Neural progenitor cell (in vitro differentiated cells): Measurements from ENCODE around the gene EXOC4. TPM values are rescaled to one million over a fixed set of nuclear protein-coding genes. Genes with fewer than 3 reads are reported as not detected.

Experiments
- DNase-seq: peaks from one replicate; pipeline ENCODE4 v3.0.0-alpha.2; 2016; ENCODE audit warnings: low spot score
- H2AFZ ChIP-seq: fragments of 200-600 bp; sonication (generic); replicated peaks from 2 replicates; pipeline ENCODE4 v1.6.1; 2016; ENCODE audit warnings: antibody characterized with exemption
- H3F3A ChIP-seq: fragments of 200-600 bp; sonication (generic); 2 replicates; pipeline ENCODE4 v1.6.1; 2016; ENCODE audit warnings: antibody characterized with exemption, low read depth
- H3K27ac ChIP-seq: fragments of 200-600 bp; sonication (generic); 2 replicates; pipeline ENCODE4 v1.5.1; 2016; ENCODE audit warnings: mild to moderate bottlenecking
- H3K27me3 ChIP-seq: fragments of 200-600 bp; sonication (generic); 2 replicates; pipeline ENCODE4 v1.6.1; 2016; ENCODE audit warnings: mild to moderate bottlenecking, moderate library complexity
- H3K36me3 ChIP-seq: fragments of 200-600 bp; sonication (generic); 2 replicates; pipeline ENCODE4 v1.5.1; 2016
- H3K4me1 ChIP-seq: fragments of 200-600 bp; sonication (generic); 2 replicates; pipeline ENCODE4 v1.6.1; 2016; ENCODE audit warnings: mixed run types
- H3K4me2 ChIP-seq: fragments of 200-600 bp; sonication (generic); 2 replicates; pipeline ENCODE4 v1.6.1; 2016
- H3K4me3 ChIP-seq: fragments of 200-600 bp; sonication (generic); 2 replicates; pipeline ENCODE4 v1.5.1; 2016
- H3K79me2 ChIP-seq: fragments of 200-600 bp; sonication (generic); 2 replicates; pipeline ENCODE4 v1.6.1; 2016; ENCODE audit warnings: low read depth
- H3K9ac ChIP-seq: fragments of 200-600 bp; sonication (generic); 2 replicates; pipeline ENCODE4 v1.6.1; 2016
- H3K9me3 ChIP-seq: fragments of 200-600 bp; sonication (generic); 2 replicates; pipeline ENCODE4 v1.5.1; 2016; ENCODE audit warnings: low read depth
- H4K20me1 ChIP-seq: fragments of 200-600 bp; sonication (generic); 2 replicates; pipeline ENCODE4 v1.6.1; 2016; ENCODE audit warnings: low read depth
- H3K27ac Mint-ChIP-seq: 3 replicates; pipeline ENCODE4 v1.8.0; 2021; ENCODE audit warnings: mixed read lengths
- H3K27me3 Mint-ChIP-seq: 2 replicates; pipeline ENCODE4 v1.8.0; 2022; ENCODE audit warnings: low read depth, mild to moderate bottlenecking, inconsistent platforms, moderate library complexity, mixed read lengths; ENCODE audit not compliant: insufficient read depth
- H3K36me3 Mint-ChIP-seq: 3 replicates; pipeline ENCODE4 v1.8.0; 2021; ENCODE audit warnings: mixed read lengths
- H3K4me1 Mint-ChIP-seq: 3 replicates; pipeline ENCODE4 v1.8.0; 2021; ENCODE audit warnings: mixed read lengths
- H3K4me3 Mint-ChIP-seq: 3 replicates; pipeline ENCODE4 v1.8.0; 2021; ENCODE audit warnings: mild to moderate bottlenecking, moderate library complexity, mixed read lengths
- H3K9me3 Mint-ChIP-seq: 3 replicates; pipeline ENCODE4 v1.8.0; 2020; ENCODE audit warnings: mixed read lengths
- EZH2 ChIP-seq: fragments of 200-600 bp; sonication (generic); IDR thresholded peaks from 2 replicates; pipeline ENCODE4 v1.6.1; 2017; ENCODE audit warnings: antibody characterized with exemption, mild to moderate bottlenecking, moderate library complexity
- EZH2phosphoT487 ChIP-seq: fragments of 200-600 bp; sonication (generic); IDR thresholded peaks from 2 replicates; pipeline ENCODE4 v1.6.1; 2017; ENCODE audit warnings: antibody characterized with exemption
- total RNA-seq: library from RNA; depleted of rRNA; stranded (reverse); fragments of >200 nt; gene quantifications from 2 replicates; pipeline ENCODE4 v1.2.3, GENCODE V29; 2015; ENCODE audit warnings: low replicate concordance
- TF ChIP-seq, protein P1 (sequence below): fragments of 200-600 bp; sonication (generic); IDR thresholded peaks from 2 replicates; pipeline ENCODE4 v1.5.1; 2017; ENCODE audit warnings: antibody characterized with exemption, mild to moderate bottlenecking

Gene EXOC4
- total RNA-seq, 1 donor from 2014 or later: 129 TPM

DNA sequence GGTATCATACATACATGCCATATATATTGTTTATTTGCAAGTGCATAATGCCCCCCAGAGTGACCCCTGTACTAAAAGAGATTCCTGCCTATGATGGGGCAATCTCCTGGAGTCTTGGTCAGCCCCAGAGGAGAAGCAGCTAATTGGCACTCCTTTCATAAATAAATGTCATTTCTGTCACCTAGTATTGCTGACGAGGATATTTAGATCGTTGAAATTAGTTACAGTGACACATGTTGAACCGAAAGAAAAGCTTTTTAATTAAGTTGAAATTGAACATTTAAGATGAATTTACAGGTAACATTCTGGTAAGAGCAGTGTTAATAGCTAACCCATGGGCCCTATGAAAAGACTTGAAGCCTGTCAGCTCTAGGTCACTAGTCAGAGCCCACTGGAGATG is 663.7 kb downstream of the EXOC4 start:
- peaks cover 2% of the 10 kb centered on the region for H3K27me3 Mint-ChIP-seq

DNA sequence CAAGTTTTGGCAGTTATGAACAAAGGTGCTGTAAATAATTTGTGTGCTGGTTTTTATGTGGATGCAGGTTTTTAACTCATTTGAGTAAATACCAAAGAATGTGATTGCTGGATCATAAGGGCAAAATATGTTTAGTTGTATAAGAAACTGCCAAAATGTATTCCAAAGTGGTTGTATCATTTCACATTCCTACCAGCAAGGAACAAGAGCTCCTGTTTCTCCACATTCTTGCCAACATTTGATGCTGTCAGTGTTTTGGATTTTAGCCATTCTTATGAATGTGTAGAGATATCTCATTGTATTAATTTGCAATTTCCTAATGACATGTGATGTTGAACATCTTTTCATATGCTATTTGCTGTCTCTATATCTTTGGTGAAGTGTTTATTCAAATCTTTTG is 666.9 kb downstream of the EXOC4 start:
- TF ChIP-seq, protein P1, sequence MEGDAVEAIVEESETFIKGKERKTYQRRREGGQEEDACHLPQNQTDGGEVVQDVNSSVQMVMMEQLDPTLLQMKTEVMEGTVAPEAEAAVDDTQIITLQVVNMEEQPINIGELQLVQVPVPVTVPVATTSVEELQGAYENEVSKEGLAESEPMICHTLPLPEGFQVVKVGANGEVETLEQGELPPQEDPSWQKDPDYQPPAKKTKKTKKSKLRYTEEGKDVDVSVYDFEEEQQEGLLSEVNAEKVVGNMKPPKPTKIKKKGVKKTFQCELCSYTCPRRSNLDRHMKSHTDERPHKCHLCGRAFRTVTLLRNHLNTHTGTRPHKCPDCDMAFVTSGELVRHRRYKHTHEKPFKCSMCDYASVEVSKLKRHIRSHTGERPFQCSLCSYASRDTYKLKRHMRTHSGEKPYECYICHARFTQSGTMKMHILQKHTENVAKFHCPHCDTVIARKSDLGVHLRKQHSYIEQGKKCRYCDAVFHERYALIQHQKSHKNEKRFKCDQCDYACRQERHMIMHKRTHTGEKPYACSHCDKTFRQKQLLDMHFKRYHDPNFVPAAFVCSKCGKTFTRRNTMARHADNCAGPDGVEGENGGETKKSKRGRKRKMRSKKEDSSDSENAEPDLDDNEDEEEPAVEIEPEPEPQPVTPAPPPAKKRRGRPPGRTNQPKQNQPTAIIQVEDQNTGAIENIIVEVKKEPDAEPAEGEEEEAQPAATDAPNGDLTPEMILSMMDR: no peak
- no peak for TF ChIP-seq EZH2
- no peak for TF ChIP-seq EZH2phosphoT487
- Histone ChIP-seq H3K4me2 (no peak overlapping the region), H3K9me3 (peaks cover 4% of the 10 kb centered on the region), H3K9ac (no peak overlapping the region), H3K27me3 (no peaks in the 10 kb centered on the region), H2AFZ (no peak overlapping the region), H3K36me3 (no peaks in the 10 kb centered on the region), H3K27ac (no peak overlapping the region), H3K79me2 (no peaks in the 10 kb centered on the region), H3K4me3 (no peak overlapping the region), H3K4me1 (no peaks in the 10 kb centered on the region), H3F3A (no peaks in the 10 kb centered on the region), H4K20me1 (no peaks in the 10 kb centered on the region)
- no peak overlapping the region for H3K4me3 Mint-ChIP-seq
- H3K27me3 Mint-ChIP-seq: peaks cover 2% of the 10 kb centered on the region
- no peak overlapping the region for H3K27ac Mint-ChIP-seq
- H3K9me3 Mint-ChIP-seq: peaks cover 17% of the 10 kb centered on the region
- DNase-seq: no peak
- H3K36me3 Mint-ChIP-seq: peaks cover 22% of the 10 kb centered on the region
- H3K4me1 Mint-ChIP-seq: no peaks in the 10 kb centered on the region

More for the DNA sequence above, 663.7 kb downstream of the EXOC4 start:
- no peak for DNase-seq
- H3K4me3 Mint-ChIP-seq: no peak overlapping the region
- no peaks in the 10 kb centered on the region for H3F3A ChIP-seq
- H3K36me3 ChIP-seq: no peaks in the 10 kb centered on the region
- H3K36me3 Mint-ChIP-seq: peaks cover 19% of the 10 kb centered on the region
- peaks cover 11% of the 10 kb centered on the region for H3K9me3 Mint-ChIP-seq
- H3K9me3 ChIP-seq: peaks cover under 1% of the 10 kb centered on the region
- H3K4me1 Mint-ChIP-seq: no peaks in the 10 kb centered on the region
- no peak overlapping the region for H3K4me2 ChIP-seq
- no peak for TF ChIP-seq EZH2phosphoT487
- TF ChIP-seq EZH2: no peak
- TF ChIP-seq, protein P1: no peak
- H3K79me2 ChIP-seq: no peaks in the 10 kb centered on the region
- H3K4me3 ChIP-seq: no peak overlapping the region
- H3K27ac ChIP-seq: no peak overlapping the region
- no peaks in the 10 kb centered on the region for H3K4me1 ChIP-seq
- H2AFZ ChIP-seq: no peak overlapping the region
- no peak overlapping the region for H3K9ac ChIP-seq
- no peaks in the 10 kb centered on the region for H4K20me1 ChIP-seq
- H3K27ac Mint-ChIP-seq: no peak overlapping the region
- no peaks in the 10 kb centered on the region for H3K27me3 ChIP-seq

DNA sequence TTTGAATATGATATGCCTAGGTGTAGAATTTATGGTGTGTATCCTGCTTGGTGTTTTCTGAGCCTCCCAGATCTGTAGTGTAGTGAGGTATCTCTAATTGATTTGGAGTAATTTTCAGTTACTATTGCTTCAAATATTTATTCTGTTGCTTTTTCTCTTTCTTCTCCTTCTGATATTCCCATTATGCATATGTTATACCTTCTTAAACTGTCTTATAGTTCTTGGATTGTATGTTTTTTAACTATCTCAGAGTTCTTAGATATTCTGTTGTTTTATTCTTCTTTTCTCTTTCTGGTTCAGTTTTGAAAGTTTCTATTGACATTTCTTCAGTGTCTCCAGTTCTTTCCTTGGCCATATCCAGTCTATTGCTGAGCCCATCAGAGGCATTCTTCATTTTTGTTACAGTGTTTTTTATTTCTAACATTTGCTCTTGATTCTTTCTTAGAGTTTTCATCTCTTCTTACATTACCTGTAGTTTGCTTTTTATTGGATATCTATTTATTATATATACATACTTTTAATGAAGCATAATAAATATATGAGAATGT is 668.8 kb downstream of the EXOC4 start:
- Histone ChIP-seq H3K9me3 (peaks cover 4% of the 10 kb centered on the region), H3K4me1 (no peaks in the 10 kb centered on the region), H3K27ac (no peak overlapping the region), H2AFZ (no peak overlapping the region), H4K20me1 (no peaks in the 10 kb centered on the region), H3K9ac (no peak overlapping the region), H3K36me3 (no peaks in the 10 kb centered on the region), H3K4me2 (no peak overlapping the region), H3F3A (no peaks in the 10 kb centered on the region), H3K79me2 (no peaks in the 10 kb centered on the region), H3K27me3 (no peaks in the 10 kb centered on the region), H3K4me3 (no peak overlapping the region)
- Mint-ChIP-seq H3K27me3 (peaks cover 2% of the 10 kb centered on the region), H3K27ac (no peak overlapping the region), H3K36me3 (peaks cover 22% of the 10 kb centered on the region), H3K9me3 (peaks cover 17% of the 10 kb centered on the region), H3K4me1 (no peaks in the 10 kb centered on the region), H3K4me3 (no peak overlapping the region)
- TF ChIP-seq EZH2phosphoT487 (no peak), EZH2 (no peak)
- TF ChIP-seq, protein P1: no peak
- no peak for DNase-seq
